ENCODE results near the gene MYH16.
"Not testable (repeated sequence)": the region's sequence is repeated elsewhere in the genome, so short reads cannot be mapped to it uniquely, and the experiment has no call there.

MYH16 gene

GRCh38 chr7:99358521-99358920 is 85.9 kb downstream of the MYH16 start:
- not testable (repeated sequence) for DNase-seq

DNA sequence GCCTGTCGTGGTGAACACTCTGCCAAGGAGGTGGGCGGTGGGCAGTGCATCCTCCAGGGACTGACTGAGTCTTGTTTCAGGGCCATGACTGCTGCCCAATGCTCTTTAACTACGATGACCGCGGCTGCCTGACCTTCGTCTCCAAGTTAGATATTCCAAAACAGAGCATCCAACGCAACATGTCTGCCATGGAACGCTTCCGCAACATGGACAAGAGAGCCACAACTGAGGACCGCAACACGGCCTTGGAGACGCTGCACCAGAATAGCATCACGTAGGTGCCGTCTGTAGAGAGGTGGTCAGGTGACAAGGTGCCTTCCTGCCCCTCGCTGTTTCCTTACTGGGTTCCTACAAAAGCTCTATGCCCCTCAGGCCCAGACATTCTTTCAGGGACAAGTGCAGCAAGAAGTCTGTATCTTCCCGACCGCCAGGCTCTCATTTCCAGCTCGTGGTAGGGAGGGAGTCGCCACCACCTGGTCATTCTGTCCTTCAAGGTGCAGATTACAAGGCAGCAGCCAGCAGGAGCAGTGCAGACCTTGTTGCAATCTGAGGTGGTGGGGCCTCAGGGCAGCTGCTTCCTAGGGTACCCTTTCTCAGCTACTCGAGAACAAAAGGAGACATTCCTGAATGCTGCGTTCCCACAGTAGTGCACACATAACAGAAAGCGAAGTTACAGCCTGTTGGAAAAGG is 87.0 kb downstream of the MYH16 start:
- no peak for DNase-seq
